Measurements from ENCODE around the gene XYLT2. TPM values are rescaled to one million over a fixed set of nuclear protein-coding genes. Genes with fewer than 3 reads are reported as not detected.
"Not testable (repeated sequence)": the region's sequence is repeated elsewhere in the genome, so short reads cannot be mapped to it uniquely, and the experiment has no call there.

The XYLT2 gene
- 51.3 TPM for total RNA-seq

- H3K4me1 ChIP-seq, result peaks cover 7 to 15% of the 10 kb centered on the region in 2 donors
- no peaks in the 10 kb centered on the region for H3K27me3 ChIP-seq
- H3K9me3 ChIP-seq, result no peaks in the 10 kb centered on the region
- no peaks in the 10 kb centered on the region for H3K36me3 ChIP-seq
- H3K27ac ChIP-seq, result peak within 1 kb of the TSS in 1 of 2 donors; percentile 35
- intact Hi-C loops (cut with DNase I), result loop anchor here (2.0 kb wide), 1 partner anchor 27 kb away; the partner anchor contains the start of genes EME1 and MRPL27
- DNase-seq (ENCODE audit: low spot score in 2 of 2), result peak; percentile 19 to 91
- peak within 1 kb of the TSS; percentile 83 to 98 for H3K4me3 ChIP-seq
- TF ChIP-seq CTCF (IDR thresholded peaks at IDR 0.05), result no peak
Measured at GRCh38 chr17:50345432-50346312, at the start of gene XYLT2. XYLT2 (plus strand) TSS chr17:50346126; CDS start chr17:50346141, 15 bp downstream.

GRCh38 chr17:50297407-50297865 is 48.5 kb upstream of the XYLT2 start:
- peak; percentile 98 to 99 (median 98) for TF ChIP-seq CTCF (IDR thresholded peaks at IDR 0.05)
- no peaks in the 10 kb centered on the region for H3K4me1 ChIP-seq
- H3K9me3 ChIP-seq, result no peaks in the 10 kb centered on the region
- H3K36me3 ChIP-seq, result no peaks in the 10 kb centered on the region
- H3K27ac ChIP-seq, result no peak overlapping the region
- H3K27me3 ChIP-seq, result no peaks in the 10 kb centered on the region
- intact Hi-C loops (cut with DNase I), result loop anchor here (1.0 to 5.0 kb wide), 6 partner anchors 24 to 270 kb away; no protein-coding TSS in a partner anchor
- no peak overlapping the region for H3K4me3 ChIP-seq
- peak; percentile 43 to 85 for DNase-seq (ENCODE audit: low spot score in 2 of 2)

- no peak for DNase-seq (ENCODE audit: low spot score in 2 of 2)
- Histone ChIP-seq H3K27ac (no peak overlapping the region), H3K4me3 (no peak overlapping the region), H3K9me3 (no peaks in the 10 kb centered on the region), H3K36me3 (no peaks in the 10 kb centered on the region), H3K27me3 (no peaks in the 10 kb centered on the region), H3K4me1 (no peaks in the 10 kb centered on the region)
- TF ChIP-seq CTCF (IDR thresholded peaks at IDR 0.05), result no peak
- intact Hi-C loops (cut with DNase I), result loop anchor here (5.0 kb wide), 2 partner anchors 181 to 271 kb away; no protein-coding TSS in a partner anchor
Measured at GRCh38 chr17:50298018-50298417, 47.9 kb upstream of the XYLT2 start.

- Histone ChIP-seq H3K36me3 (no peaks in the 10 kb centered on the region), H3K9me3 (no peaks in the 10 kb centered on the region), H3K27ac (no peak overlapping the region), H3K27me3 (no peaks in the 10 kb centered on the region), H3K4me3 (no peak overlapping the region), H3K4me1 (peaks cover 0 to 2% of the 10 kb centered on the region in 2 donors)
- intact Hi-C loops (cut with DNase I), result loop anchor here (5.0 kb wide), 2 partner anchors 182 to 272 kb away; no protein-coding TSS in a partner anchor
- no peak for TF ChIP-seq CTCF (IDR thresholded peaks at IDR 0.05)
- DNase-seq (ENCODE audit: low spot score in 2 of 2), result no peak
Measured at GRCh38 chr17:50299776-50300175, 46.1 kb upstream of the XYLT2 start.

- H3K4me1 ChIP-seq; H3K36me3 ChIP-seq; DNase-seq (ENCODE audit: low spot score in 2 of 2); H3K27ac ChIP-seq; H3K27me3 ChIP-seq; H3K4me3 ChIP-seq; H3K9me3 ChIP-seq; intact Hi-C loops (cut with DNase I): not testable (repeated sequence)
Measured at GRCh38 chr17:50300824-50301223, 45.1 kb upstream of the XYLT2 start.

Measured in ascending aorta (tissue), 2 donors.